ENCODE data around the gene NOX4. TPM values are rescaled to one million over a fixed set of nuclear protein-coding genes. Genes with fewer than 3 reads are reported as not detected.
"Not testable (repeated sequence)": the region's sequence is repeated elsewhere in the genome, so short reads cannot be mapped to it uniquely, and the experiment has no call there.

NOX4 gene
- total and polyA plus RNA-seq, 4 donors: 46.1 to 91.9 (median 48.5) TPM

DNA sequence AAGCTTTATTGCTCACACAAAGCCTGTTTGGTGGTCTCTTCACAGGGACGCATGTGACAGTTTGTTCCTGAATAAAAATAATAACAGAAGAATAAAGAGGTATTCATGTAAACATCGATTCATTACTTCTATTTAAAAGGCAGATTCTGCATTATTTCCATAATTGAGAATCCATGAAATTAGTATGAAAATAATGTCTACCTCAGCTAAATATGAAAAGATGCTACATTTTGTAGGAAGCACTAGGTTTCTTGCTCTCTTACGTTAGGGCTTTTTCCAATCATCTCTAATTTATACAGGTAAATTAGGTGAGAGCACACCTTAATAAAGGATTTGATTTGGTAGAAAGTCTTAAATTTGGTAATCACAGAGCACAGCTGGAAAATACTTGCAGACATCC, 103.7 kb downstream of the NOX4 start:
- H3K27me3 ChIP-seq (ENCODE audit: control insufficient read depth in 1 of 2, insufficient read depth in 2 of 2, low read length in 1 of 2); H3K4me1 ChIP-seq (ENCODE audit: control insufficient read depth in 1 of 2, insufficient read depth in 2 of 2, low read length in 2 of 2); H3K36me3 ChIP-seq (ENCODE audit: control insufficient read depth in 1 of 2, insufficient read depth in 2 of 2, low read length in 1 of 2); H3K9me3 ChIP-seq (ENCODE audit: control insufficient read depth, low read length); intact Hi-C loops (cut with DNase I); ATAC-seq (ENCODE audit: low FRiP score); H3K27ac ChIP-seq (ENCODE audit: low read depth in 1 of 2, low read length in 2 of 2); DNase-seq; H3K4me3 ChIP-seq (ENCODE audit: low read length in 2 of 2): not testable (repeated sequence)
- WGBS, 2 donors: 95% methylated on average over 3 of the region's 3 CpGs

- not testable (repeated sequence) for H3K27me3 ChIP-seq (ENCODE audit: control insufficient read depth in 1 of 2, insufficient read depth in 2 of 2, low read length in 1 of 2); H3K4me3 ChIP-seq (ENCODE audit: low read length in 2 of 2); H3K36me3 ChIP-seq (ENCODE audit: control insufficient read depth in 1 of 2, insufficient read depth in 2 of 2, low read length in 1 of 2); H3K9me3 ChIP-seq (ENCODE audit: control insufficient read depth, low read length); DNase-seq; ATAC-seq (ENCODE audit: low FRiP score); H3K4me1 ChIP-seq (ENCODE audit: control insufficient read depth in 1 of 2, insufficient read depth in 2 of 2, low read length in 2 of 2)
- 56 to 86% methylated on average over 6 of the region's 6 CpGs for WGBS, 2 donors
- intact Hi-C loops (cut with DNase I): loop anchor here in 1 of 2 donors (5.0 kb wide), 2 partner anchors 114 to 201 kb away; no protein-coding TSS in a partner anchor
- H3K27ac ChIP-seq (ENCODE audit: low read depth in 1 of 2, low read length in 2 of 2): peak overlapping the region in 1 of 2 donors; percentile 55
Observed at GRCh38 chr11:89382986-89383385, 108.2 kb downstream of the NOX4 start.

DNA sequence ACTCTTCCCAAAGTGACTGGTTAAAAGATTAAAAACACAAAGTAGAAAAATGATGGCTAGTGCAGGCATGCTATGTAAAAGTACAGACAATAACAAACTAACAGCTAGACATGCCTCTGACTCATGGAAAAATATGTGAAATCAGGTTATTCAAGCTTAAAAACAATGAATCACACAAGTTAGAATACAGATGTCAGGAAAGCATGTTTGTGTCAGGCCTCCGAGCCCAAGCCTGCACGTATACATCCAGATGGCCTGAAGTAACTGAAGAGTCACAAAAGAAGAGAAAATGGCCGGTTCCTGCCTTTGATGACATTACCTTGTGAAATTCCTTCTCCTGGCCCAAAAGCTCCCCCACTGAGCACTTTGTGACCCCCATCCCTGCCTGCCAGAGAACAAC, 110.1 kb downstream of the NOX4 start:
- Histone ChIP-seq H3K36me3 (ENCODE audit: control insufficient read depth in 1 of 2, insufficient read depth in 2 of 2, low read length in 1 of 2) (no peaks in the 10 kb centered on the region), H3K27me3 (ENCODE audit: control insufficient read depth in 1 of 2, insufficient read depth in 2 of 2, low read length in 1 of 2) (no peaks in the 10 kb centered on the region), H3K4me3 (ENCODE audit: low read length in 2 of 2) (no peak overlapping the region), H3K9me3 (ENCODE audit: control insufficient read depth, low read length) (no peaks in the 10 kb centered on the region), H3K27ac (ENCODE audit: low read depth in 1 of 2, low read length in 2 of 2) (peak overlapping the region; percentile 93 to 98), H3K4me1 (ENCODE audit: control insufficient read depth in 1 of 2, insufficient read depth in 2 of 2, low read length in 2 of 2) (peaks cover 0 to 4% of the 10 kb centered on the region in 2 donors)
- ATAC-seq (ENCODE audit: low FRiP score) (peak; percentile 89), DNase-seq (peak; percentile 74 to 76)
- intact Hi-C loops (cut with DNase I): loop anchor here in 1 of 2 donors (5.0 kb wide), 2 partner anchors 116 to 199 kb away; no protein-coding TSS in a partner anchor
- 2 to 6% methylated on average over 3 of the region's 3 CpGs for WGBS, 2 donors

DNA sequence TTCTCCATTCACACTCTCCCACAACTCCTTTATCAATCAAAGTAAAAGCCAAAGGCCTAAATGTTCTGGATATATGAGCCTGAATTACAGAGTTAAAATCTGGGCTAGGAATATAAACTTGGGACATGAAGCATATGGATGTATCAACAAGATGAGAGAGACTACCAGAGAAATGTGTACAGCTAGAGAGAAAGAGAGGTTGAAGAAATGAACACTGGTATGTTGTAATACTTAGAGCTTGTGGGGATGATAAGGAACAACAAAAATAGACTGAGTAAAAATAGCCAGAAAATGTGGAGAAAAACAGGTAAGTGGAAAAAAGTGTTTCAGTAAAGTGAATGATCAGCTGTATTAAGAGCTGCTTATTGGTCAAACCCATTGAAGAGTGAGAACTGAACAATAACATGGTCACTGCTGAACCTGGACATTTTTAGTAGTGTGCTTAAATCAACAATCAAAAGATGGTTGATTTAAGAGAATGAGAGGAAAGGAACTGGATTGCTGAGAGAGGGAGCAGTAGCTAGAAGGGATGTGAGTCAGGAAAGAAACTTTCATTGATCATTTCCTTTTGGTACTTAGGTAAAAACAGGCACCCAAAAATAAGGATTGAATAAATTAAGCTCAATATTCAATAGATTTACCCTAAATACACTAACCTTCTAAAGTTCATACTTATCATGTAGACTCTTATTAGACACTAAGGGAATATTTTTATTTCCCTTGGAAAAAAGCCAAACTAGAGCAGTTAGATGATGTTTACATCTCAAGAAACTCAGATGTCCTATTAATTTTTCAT, 111.0 kb downstream of the NOX4 start:
- DNase-seq; H3K4me3 ChIP-seq (ENCODE audit: low read length in 2 of 2); H3K27me3 ChIP-seq (ENCODE audit: control insufficient read depth in 1 of 2, insufficient read depth in 2 of 2, low read length in 1 of 2); H3K4me1 ChIP-seq (ENCODE audit: control insufficient read depth in 1 of 2, insufficient read depth in 2 of 2, low read length in 2 of 2); H3K9me3 ChIP-seq (ENCODE audit: control insufficient read depth, low read length); H3K36me3 ChIP-seq (ENCODE audit: control insufficient read depth in 1 of 2, insufficient read depth in 2 of 2, low read length in 1 of 2): not testable (repeated sequence)
- intact Hi-C loops (cut with DNase I): loop anchor here in 1 of 2 donors (5.0 kb wide), 2 partner anchors 117 to 198 kb away; no protein-coding TSS in a partner anchor
- peak; percentile 46 for ATAC-seq (ENCODE audit: low FRiP score)
- H3K27ac ChIP-seq (ENCODE audit: low read depth in 1 of 2, low read length in 2 of 2): peak overlapping the region in 1 of 2 donors; percentile 57

DNA sequence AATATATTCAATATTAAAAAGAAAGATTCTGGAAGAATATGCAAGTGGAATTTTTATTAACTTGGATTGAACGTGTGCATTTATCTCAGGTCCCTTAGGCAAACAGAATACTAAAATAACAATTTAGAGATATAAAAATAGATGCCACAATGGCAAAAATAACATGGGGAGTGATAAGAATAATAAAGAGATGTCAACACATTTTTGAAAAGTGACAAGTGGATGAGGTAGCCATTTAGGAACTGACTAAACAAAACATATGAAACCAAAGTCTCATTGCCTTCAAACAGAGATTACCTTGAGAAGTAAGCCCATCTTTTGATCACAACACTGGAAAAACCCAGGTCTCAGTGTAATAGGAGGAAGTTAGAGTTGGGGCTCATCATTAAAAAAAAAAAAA, 112.2 kb downstream of the NOX4 start:
- DNase-seq; H3K4me1 ChIP-seq (ENCODE audit: control insufficient read depth in 1 of 2, insufficient read depth in 2 of 2, low read length in 2 of 2); H3K27ac ChIP-seq (ENCODE audit: low read depth in 1 of 2, low read length in 2 of 2); H3K9me3 ChIP-seq (ENCODE audit: control insufficient read depth, low read length); H3K36me3 ChIP-seq (ENCODE audit: control insufficient read depth in 1 of 2, insufficient read depth in 2 of 2, low read length in 1 of 2); intact Hi-C loops (cut with DNase I); H3K4me3 ChIP-seq (ENCODE audit: low read length in 2 of 2); ATAC-seq (ENCODE audit: low FRiP score); H3K27me3 ChIP-seq (ENCODE audit: control insufficient read depth in 1 of 2, insufficient read depth in 2 of 2, low read length in 1 of 2): not testable (repeated sequence)
- 2 to 4% methylated on average over 1 of the region's 1 CpG for WGBS, 2 donors

DNA sequence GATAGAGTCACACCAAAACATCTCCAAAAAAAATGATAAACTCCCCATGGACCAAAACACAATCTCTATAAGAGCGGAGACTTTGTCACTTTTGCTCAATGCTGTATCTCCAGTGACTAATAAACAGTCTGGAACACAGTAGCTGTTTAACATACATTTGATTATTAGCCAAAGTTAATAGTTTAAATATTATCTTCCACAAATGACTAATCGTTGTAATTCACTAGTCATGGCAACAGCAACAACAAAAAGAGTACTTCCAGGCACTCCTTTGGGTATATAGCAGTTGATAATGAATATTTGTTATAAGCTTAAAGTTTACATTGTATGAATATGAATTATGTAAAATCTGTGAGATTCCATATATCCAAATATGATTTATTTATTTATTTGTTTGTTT, 121.8 kb downstream of the NOX4 start:
- H3K36me3 ChIP-seq (ENCODE audit: control insufficient read depth in 1 of 2, insufficient read depth in 2 of 2, low read length in 1 of 2); H3K4me1 ChIP-seq (ENCODE audit: control insufficient read depth in 1 of 2, insufficient read depth in 2 of 2, low read length in 2 of 2); H3K9me3 ChIP-seq (ENCODE audit: control insufficient read depth, low read length); H3K27ac ChIP-seq (ENCODE audit: low read depth in 1 of 2, low read length in 2 of 2); DNase-seq; H3K4me3 ChIP-seq (ENCODE audit: low read length in 2 of 2); intact Hi-C loops (cut with DNase I); H3K27me3 ChIP-seq (ENCODE audit: control insufficient read depth in 1 of 2, insufficient read depth in 2 of 2, low read length in 1 of 2); ATAC-seq (ENCODE audit: low FRiP score): not testable (repeated sequence)
- 72 to 81% methylated on average over 2 of the region's 2 CpGs for WGBS, 2 donors

DNA sequence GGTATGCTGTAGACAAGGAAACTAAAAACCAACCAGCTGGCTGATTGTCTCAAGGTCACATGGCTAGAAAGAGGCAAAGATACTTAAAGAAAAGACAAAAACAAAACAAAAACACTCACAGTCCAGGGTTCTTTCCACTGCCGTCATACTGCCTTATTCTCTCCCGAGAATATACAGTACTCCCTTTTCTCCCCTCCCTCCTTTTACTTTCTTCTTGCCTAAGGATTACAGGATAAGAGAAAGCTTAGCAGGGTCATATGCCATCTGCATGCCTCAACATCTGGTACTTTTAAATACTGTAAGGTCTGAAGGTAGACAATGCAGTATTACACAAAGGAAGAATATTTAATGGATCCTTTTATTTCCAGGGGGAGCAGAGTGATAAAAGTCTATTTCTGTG, 126.3 kb downstream of the NOX4 start:
- H3K4me3 ChIP-seq (ENCODE audit: low read length in 2 of 2); H3K9me3 ChIP-seq (ENCODE audit: control insufficient read depth, low read length); ATAC-seq (ENCODE audit: low FRiP score); H3K27me3 ChIP-seq (ENCODE audit: control insufficient read depth in 1 of 2, insufficient read depth in 2 of 2, low read length in 1 of 2); H3K36me3 ChIP-seq (ENCODE audit: control insufficient read depth in 1 of 2, insufficient read depth in 2 of 2, low read length in 1 of 2); intact Hi-C loops (cut with DNase I); H3K4me1 ChIP-seq (ENCODE audit: control insufficient read depth in 1 of 2, insufficient read depth in 2 of 2, low read length in 2 of 2); DNase-seq; H3K27ac ChIP-seq (ENCODE audit: low read depth in 1 of 2, low read length in 2 of 2): not testable (repeated sequence)
- WGBS, 2 donors: 79 to 80% methylated on average over 2 of the region's 2 CpGs

- Histone ChIP-seq H3K4me1 (ENCODE audit: control insufficient read depth in 1 of 2, insufficient read depth in 2 of 2, low read length in 2 of 2) (no peaks in the 10 kb centered on the region), H3K27ac (ENCODE audit: low read depth in 1 of 2, low read length in 2 of 2) (no peak overlapping the region), H3K9me3 (ENCODE audit: control insufficient read depth, low read length) (no peaks in the 10 kb centered on the region), H3K4me3 (ENCODE audit: low read length in 2 of 2) (no peak overlapping the region), H3K36me3 (ENCODE audit: control insufficient read depth in 1 of 2, insufficient read depth in 2 of 2, low read length in 1 of 2) (no peaks in the 10 kb centered on the region), H3K27me3 (ENCODE audit: control insufficient read depth in 1 of 2, insufficient read depth in 2 of 2, low read length in 1 of 2) (no peaks in the 10 kb centered on the region)
- WGBS, 2 donors: 93 to 95% methylated on average over 2 of the region's 2 CpGs
- intact Hi-C loops (cut with DNase I): no loop called here
- DNase-seq: no peak
- ATAC-seq (ENCODE audit: low FRiP score): no peak
Observed at GRCh38 chr11:89361734-89362133, 129.4 kb downstream of the NOX4 start.

DNA sequence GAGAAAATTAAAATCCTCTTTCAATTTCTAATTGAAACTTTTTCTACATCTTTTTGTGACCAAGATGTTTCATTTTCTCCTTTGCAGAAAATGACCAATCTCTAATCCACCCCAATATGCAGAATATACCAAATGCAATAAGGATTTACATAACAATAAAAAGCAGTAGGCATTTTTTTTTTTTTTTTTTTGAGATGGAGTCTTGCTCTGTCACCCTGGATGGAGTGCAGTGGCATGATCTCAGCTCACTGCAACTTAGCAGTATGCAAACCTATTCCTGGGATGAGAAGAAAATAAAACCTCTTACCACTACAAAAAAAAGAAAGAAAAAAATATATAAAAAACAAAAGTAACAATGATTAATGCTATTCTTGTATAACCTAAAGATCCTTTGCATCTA, 132.0 kb downstream of the NOX4 start:
- ATAC-seq (ENCODE audit: low FRiP score); H3K4me3 ChIP-seq (ENCODE audit: low read length in 2 of 2); H3K27ac ChIP-seq (ENCODE audit: low read depth in 1 of 2, low read length in 2 of 2); H3K27me3 ChIP-seq (ENCODE audit: control insufficient read depth in 1 of 2, insufficient read depth in 2 of 2, low read length in 1 of 2); DNase-seq; intact Hi-C loops (cut with DNase I); H3K9me3 ChIP-seq (ENCODE audit: control insufficient read depth, low read length); H3K4me1 ChIP-seq (ENCODE audit: control insufficient read depth in 1 of 2, insufficient read depth in 2 of 2, low read length in 2 of 2); H3K36me3 ChIP-seq (ENCODE audit: control insufficient read depth in 1 of 2, insufficient read depth in 2 of 2, low read length in 1 of 2): not testable (repeated sequence)
